NCI-H146 (cell line): ENCODE data around the gene BCL7C.
"Not testable (repeated sequence)": the region's sequence is repeated elsewhere in the genome, so short reads cannot be mapped to it uniquely, and the experiment has no call there.

ENCODE experiments used
- DNase-seq: peaks from one replicate; lab custom pipeline; 2025; lab: John Stamatoyannopoulos, UW

The BCL7C gene

DNA sequence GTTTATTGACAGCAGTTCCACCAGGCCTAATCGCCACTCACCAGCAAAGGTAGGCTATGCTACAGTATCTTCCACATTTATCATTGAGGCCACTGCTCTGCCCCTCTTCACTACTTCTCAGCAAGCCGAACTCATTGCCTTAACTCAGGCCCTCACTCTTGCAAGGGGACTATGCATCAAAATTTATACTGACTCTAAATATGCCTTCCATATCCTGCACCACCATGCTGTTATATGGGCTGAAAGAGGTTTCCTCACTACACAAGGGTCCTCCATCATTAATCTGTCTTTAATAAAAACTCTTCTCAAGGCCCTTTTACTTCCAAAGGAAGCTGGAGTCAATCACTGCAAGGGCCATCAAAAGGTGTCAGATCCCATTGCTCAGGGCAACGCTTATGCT, 30.7 kb downstream of the BCL7C start:
- not testable (repeated sequence) for DNase-seq

DNA sequence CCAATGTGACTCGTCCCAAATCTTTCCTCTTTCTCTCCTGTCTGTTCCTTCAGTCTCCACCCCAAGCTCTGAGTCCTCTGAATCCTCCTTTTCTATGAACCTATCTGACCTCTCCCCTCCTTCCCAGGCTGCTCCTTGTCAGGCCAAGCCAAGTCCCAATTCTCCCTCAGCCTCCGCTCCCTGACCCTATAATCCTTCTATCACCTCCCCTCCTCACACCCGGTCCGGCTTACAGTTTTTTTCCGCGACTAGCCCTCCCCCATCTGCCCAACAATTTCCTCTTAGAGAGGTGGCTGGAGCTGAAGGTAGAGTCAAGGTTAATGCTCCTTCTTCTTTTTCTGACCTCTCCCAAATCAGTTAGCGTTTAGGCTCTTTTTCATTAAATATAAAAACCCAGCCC, 33.1 kb downstream of the BCL7C start:
- not testable (repeated sequence) for DNase-seq

DNA sequence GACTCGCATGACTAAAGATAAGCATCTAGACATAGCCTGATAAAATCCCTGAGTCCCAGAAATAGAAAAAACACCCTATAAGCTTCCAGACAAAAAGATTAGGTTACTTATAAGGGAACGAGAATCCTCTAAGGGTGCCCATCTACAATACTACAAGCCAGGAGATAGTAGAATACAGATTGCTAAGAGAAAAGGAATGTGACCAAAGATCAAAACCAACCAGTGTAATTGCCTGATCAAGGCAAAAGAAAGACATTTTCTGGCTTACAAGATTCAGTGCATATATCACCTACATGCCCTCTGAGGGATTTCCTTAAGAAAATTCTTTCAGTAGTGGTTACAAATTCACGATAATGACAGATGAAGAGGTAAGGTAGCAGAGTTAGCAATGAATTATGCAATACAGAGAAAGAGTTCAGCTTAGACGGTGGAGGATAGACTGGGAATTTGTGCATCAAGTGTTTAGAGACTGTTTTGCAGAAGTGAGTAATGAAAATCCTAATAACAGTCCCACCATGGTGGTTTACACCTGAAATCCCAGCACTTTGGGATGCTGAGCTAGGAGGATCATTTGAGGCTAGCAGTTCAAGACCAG, 35.0 kb downstream of the BCL7C start:
- DNase-seq = no peak

DNA sequence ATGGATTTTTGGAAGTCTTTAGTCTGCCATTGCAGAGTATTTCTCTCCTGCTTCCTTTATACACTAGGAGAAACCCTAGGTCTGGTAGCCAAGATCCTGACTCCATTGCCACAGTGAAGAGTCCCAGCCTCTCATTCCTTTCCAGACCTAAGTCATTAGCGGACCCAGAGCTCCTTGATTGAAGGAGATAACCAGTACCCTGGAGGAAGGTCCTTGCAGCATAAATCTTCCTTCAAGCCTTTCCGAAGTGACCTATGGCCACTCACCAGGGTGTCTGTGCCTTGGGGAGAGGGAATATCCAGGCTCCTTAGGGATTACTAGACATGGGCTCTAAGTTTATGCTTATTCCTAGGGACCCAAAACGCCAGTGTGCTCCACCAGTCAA, 35.8 kb downstream of the BCL7C start:
- no peak for DNase-seq

DNA sequence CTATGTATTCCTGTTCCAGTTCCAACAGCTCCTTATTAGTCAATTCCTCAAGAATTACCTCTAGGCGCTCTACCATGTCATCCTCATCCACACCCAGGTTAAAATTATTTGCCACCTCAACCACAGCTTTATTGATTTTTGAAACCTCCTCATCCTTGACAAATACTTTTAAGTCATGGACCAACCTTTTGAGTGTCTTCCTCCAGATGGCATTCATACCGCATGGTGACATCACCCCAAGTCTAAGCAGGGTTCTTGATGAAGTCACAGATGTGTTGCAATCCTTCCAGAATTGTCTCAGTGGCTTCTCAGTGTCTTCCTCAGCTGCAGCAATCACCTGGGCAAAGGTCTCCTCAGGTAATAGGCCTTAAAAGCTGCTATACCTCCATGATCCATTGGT, 40.1 kb downstream of the BCL7C start:
- DNase-seq = no peak

DNA sequence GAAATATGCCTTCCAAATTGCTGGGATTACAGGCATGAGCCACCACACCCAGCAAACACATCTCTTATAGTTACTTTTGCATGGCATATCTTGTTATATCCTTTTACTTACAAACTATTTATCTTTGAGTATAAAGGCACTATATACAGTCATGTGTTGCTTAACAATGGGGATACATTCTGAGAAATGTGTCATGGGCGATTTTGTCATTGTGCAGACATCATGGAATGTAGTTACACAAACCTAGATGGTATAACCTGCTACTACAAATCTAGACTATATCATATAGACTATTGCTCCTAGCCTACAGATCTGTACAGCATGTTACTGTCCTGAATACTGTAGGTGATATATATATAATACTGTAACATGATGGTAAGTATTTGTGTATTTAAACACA, 43.6 kb downstream of the BCL7C start:
- no peak for DNase-seq

DNA sequence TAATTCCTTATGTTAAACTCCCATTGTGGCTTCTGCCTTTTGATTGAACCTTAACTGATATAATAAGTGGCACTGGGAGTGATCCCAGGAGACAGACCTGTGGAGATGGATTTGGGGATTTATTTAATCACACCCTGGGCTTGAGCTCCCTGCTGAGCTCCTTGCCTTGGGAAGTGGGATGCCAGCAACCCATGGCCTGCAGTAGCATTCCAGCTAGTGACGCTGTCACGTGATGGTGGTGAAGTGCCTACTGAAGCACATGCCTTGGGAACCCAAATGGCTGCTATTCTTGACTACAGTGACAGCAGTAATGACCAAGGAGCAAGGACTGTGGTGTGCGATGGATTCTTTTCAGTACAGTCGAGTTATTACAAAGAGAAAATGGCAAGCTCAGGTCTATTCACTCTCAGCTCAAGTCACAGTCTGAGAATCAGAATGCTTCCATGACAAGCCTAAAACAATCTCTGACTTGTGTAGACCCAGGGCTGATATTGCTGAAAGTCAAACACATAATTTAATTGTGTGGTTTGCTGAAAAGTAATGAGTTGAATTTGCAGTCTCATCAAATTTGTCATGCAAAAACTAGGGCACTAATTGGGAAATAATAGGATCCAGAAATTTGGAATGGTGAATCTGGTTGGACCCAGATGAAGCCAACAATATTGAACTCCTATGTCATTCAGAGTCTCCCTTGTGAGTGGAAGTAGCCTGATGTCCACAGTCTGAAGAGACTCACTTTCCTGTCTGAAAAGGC, 47.1 kb downstream of the BCL7C start:
- DNase-seq = no peak

DNA sequence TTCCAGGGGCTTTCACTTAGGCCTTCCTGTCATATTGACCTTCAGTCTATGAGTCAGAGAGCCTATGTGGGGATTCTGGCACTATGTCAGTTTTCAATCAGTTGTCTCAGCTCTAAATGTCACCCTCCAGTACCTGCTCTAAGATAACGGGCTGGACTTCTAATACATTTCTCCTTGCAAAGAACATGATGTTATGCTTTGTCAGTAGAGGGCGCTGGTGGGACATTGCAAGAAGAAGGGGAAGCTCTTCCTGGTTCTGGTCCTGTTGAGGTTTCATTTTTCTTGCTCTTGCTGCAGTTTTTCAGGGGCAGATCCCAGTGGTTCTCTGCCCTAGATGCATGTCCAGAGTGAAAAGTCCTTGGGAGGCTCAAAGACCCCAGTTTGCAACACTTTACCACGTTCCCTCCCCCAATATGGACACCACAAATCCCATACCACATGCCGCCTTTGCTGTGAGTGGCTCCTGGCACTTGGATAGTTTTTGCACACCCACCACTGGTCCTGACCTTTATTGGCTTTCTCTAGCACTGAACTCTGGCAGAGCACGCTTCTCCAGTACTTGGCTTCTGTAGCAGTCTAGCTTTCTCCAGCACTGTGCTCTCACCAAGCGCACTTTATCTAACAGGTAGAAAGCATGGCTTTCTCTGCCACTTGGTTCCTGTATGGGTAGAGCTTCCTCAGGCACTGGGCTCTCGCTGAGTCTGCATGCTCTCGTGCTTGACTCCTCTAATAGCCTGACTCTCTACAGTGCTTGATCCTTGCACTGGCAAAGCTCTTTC, 49.0 kb downstream of the BCL7C start:
- DNase-seq = peak; percentile 96

DNA sequence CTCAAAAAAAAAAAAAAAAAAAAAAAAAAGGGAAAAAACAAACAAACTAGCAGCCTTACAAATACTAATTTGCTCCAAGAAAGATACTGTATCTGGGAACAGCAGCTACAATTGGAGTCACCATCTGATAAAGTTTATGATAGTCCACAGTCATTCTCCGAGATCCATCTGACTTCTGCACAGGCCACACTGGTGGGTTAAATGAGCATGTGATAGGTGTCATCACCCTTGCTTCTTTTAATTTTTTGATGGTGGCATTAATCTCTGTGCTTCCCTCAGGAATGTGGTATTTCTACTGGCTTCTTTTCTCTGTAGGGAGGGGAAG, 49.6 kb downstream of the BCL7C start:
- no peak for DNase-seq

DNA sequence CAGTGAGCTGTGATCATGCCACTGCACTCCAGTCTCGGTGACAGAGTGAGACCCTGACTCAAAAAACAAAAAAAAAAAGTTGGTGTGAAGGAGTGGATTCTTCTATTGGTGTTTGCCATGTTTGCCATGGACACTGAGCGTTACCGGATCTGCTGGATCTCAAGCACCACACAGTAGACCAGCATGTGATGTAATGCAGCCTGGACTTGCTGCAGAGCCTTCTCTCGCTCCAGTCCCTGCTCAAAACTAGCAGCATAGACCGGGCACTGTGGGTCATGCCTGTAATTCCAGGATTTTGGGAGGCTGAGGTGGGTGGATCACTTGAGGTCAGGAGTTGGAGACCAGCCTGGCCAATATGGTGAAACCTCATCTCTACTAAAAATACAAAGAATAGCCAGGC, 50.4 kb downstream of the BCL7C start:
- no peak for DNase-seq

DNA sequence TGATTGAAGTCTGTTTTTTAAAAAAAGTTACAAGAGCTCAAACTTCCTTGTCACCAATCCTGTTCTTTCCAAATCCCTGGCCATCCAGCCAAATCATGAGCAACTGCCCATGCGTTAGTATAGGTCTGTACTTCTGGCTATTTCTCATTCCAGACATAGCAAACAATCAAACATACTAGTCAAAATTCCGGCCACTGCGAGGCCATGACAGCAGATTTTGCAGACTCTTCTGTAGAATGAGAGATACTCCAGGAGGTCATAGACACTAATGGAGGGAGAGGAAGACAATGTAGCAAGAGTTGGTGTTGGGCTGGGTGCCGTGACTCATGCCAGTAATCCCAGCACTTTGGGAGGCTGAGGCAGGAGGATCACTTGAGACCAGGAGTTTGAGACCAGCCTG, 50.9 kb downstream of the BCL7C start:
- DNase-seq = no peak

DNA sequence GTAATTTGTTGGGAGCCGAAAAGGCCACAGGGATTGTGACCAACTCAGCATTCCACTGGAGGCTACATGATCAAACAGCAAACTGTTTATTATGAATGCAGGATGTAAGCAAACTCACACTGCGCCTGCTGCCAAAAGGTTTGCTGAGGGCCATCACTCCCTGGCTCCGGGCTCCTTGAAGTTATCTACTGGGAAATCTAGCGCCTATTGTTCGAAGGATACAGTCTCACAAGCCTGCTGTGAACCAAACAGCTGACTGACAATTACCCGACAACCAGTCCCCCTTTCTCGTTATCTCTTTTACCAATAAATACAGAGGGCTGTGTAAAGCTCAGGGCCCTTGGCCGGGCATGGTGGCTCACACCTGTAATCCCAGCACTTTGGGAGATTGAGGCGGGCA, 52.5 kb downstream of the BCL7C start:
- DNase-seq = no peak

DNA sequence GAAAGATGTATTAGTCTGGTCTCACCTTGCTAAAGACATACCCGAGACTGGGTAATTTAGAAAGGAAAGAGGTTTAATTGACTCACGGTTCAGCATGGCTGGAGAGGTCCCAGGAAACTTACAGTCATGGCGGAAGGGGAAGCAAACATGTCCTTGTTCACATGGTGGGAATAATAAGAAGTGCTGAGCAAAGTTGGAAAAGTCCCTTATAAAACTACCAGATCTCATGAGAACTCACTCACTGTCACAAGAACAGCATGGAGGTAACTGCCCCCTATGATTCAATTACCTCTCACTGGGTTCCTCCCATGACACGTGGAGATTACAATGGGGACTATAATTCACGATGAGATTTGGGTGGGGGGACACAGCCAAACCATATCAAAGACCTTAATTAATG, 53.3 kb downstream of the BCL7C start:
- DNase-seq = no peak

DNA sequence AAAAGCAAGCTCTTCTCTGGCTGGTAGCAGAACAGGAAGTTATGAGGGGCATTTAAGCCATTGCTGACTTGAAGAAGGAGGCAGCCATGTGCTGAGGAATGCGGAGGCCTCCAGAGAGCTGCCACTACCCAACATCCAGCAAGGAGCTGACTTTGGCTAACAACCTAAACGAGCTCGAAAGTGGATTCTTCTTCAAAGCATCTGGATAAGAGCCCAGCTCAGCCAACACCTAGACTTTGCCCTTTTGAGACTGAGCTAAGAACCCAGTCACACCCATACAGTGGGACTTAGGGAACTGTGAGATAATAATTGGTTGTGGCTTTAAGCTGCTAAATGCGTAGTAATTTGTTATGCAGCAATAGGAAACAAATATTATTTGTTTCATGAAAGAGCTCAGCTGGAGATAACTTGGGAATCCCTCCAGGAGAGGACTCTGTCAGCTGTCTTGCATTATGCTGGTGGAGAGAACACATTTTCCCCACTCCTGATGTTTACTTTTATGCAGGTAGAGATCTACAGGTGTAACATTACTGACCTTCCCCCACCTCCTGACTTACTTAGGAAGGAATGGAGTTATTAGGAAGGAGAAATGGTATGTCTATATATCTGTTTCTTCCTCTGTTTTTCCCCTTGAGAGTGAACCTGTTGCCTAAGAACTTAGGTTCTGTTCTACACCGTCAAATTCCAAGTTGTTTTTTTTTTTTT, 54.2 kb downstream of the BCL7C start:
- peak; percentile 23 for DNase-seq

DNA sequence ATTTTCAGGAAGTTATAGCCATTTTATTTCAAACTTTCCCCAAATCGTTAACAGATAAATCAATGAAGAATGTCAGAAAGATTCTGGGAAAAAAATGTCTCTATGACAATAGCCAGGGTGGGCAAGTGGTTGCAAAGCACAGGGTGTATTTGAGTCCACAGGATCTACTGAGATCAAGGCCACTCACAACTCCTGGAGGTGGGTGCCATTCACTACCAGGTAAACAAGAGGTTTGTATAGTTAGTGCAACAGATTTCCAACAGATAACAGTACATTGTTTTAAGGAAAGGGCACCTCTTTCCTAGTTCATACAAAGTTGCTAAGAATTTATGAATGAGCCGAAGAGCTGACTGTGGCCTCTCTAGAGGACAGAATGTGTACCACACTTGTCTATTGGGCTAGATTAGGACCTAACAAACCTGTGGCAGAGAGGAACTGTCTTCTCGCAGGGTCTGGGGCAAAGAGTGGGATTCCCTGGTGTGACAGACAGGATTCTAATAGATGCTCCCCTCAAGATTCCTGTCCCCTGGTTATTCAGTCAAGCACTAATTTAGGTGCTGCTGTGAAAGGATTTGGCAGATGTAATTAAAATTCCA, 54.9 kb downstream of the BCL7C start:
- DNase-seq = no peak

DNA sequence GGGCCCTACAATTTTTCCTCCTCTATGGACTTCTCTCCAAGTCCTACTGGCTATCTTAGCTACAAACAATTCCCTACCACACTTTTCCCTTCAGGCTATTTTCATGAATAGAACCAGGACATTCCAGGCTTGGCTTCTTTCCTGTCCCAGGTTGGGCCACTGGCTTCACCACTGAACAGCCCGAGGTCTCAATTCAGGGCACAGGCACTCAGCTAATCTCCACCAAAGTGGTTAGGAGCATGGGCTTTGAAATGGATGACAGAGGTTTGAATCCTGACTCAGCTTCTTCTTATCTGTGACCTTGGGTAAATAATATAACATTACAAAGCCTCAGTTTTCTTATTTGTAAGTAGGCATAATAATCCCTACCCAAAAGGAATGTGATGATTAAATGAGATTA, 56.0 kb downstream of the BCL7C start:
- DNase-seq = no peak
